IMR-90 (cell line): Measurements from ENCODE around the gene ATP1B4. TPM values are rescaled to one million over a fixed set of nuclear protein-coding genes. Genes with fewer than 3 reads are reported as not detected.

Source experiments
- ATAC-seq: fragments of 200-7000 bp; cut with Tn5 transposase; 2 replicates; pipeline ENCODE4 v1.9.1; 2020; ENCODE audit warnings: low read depth, mild to moderate bottlenecking, moderate library complexity
- BruUV-seq: library from RNA; stranded (reverse); fragments of 400-500 nt; replicated peaks from 2 replicates; lab custom pipeline; 2021; lab: Mats Ljungman, UMichigan
- CTCF ChIA-PET: fragments of 300-600 bp; formaldehyde crosslinking; extraction: SDS; loops from one replicate; lab custom pipeline; 2021; ENCODE audit warnings: antibody characterized with exemption; lab: Yijun Ruan, JAX
- POLR2A ChIA-PET: fragments of 300-600 bp; sonication (Branson Sonifier 250); formaldehyde crosslinking; loops from one replicate; lab custom pipeline; 2022; ENCODE audit warnings: antibody characterized with exemption; ENCODE audit not compliant: unreplicated experiment; lab: Charles Lee
- DNase-seq: peaks from one replicate; pipeline ENCODE4 v3.0.0; 2013
- H2AFZ ChIP-seq: replicated peaks from 2 replicates; pipeline ENCODE3; 2013; ENCODE audit warnings: low read length, mild to moderate bottlenecking; ENCODE audit not compliant: poor library complexity
- H2AK5ac ChIP-seq: 2 replicates; pipeline ENCODE4 v1.6.1; 2013; ENCODE audit warnings: low read depth, low read length, inconsistent platforms
- H2AK9ac ChIP-seq: replicated peaks from 2 replicates; pipeline ENCODE3; 2013; ENCODE audit warnings: mild to moderate bottlenecking, low read depth, low read length, moderate library complexity; ENCODE audit not compliant: poor library complexity
- H2BK120ac ChIP-seq: 2 replicates; pipeline ENCODE4 v1.6.1; 2013; ENCODE audit warnings: low read depth, low read length, inconsistent platforms
- H2BK15ac ChIP-seq: 3 replicates; pipeline ENCODE4 v1.6.1; 2013; ENCODE audit warnings: low read depth, low read length, inconsistent platforms
- H2BK20ac ChIP-seq: 2 replicates; pipeline ENCODE4 v1.6.1; 2013; ENCODE audit warnings: low read depth, mild to moderate bottlenecking, inconsistent platforms, low read length, moderate library complexity
- H2BK5ac ChIP-seq: 2 replicates; pipeline ENCODE4 v1.6.1; 2013; ENCODE audit warnings: mild to moderate bottlenecking, low read depth, low read length, inconsistent platforms; ENCODE audit not compliant: poor library complexity, severe bottlenecking
- H3K14ac ChIP-seq: replicated peaks from 2 replicates; pipeline ENCODE4 v1.6.1; 2013; ENCODE audit warnings: low read depth, low read length, inconsistent platforms
- H3K18ac ChIP-seq: 2 replicates; pipeline ENCODE4 v1.6.1; 2013; ENCODE audit warnings: low read depth, low read length, control low read depth
- H3K23ac ChIP-seq: 2 replicates; pipeline ENCODE4 v1.6.1; 2013; ENCODE audit warnings: low read depth, low read length, inconsistent platforms
- H3K27ac ChIP-seq: 2 replicates; pipeline ENCODE4 v1.5.1; 2013; ENCODE audit warnings: mild to moderate bottlenecking, control low read depth, low read length; ENCODE audit not compliant: insufficient read depth
- H3K27me3 ChIP-seq: 2 replicates; pipeline ENCODE4 v1.6.1; 2013; ENCODE audit warnings: low read length; ENCODE audit not compliant: control insufficient read depth, insufficient read depth
- H3K36me3 ChIP-seq: 2 replicates; pipeline ENCODE4 v1.6.1; 2013; ENCODE audit warnings: low read length, mixed read lengths; ENCODE audit not compliant: control insufficient read depth, insufficient read depth
- H3K4ac ChIP-seq: 2 replicates; pipeline ENCODE4 v1.6.1; 2013; ENCODE audit warnings: low read depth, low read length, inconsistent platforms
- H3K4me1 ChIP-seq: 2 replicates; pipeline ENCODE4 v1.6.1; 2013; ENCODE audit warnings: low read length, mixed read lengths; ENCODE audit not compliant: control insufficient read depth, insufficient read depth
- H3K4me2 ChIP-seq: 2 replicates; pipeline ENCODE4 v1.6.1; 2013; ENCODE audit warnings: low read depth, mild to moderate bottlenecking, control low read depth, low read length, moderate library complexity
- H3K4me3 ChIP-seq: 2 replicates; pipeline ENCODE4 v1.5.1; 2013; ENCODE audit warnings: low read depth, mild to moderate bottlenecking, control low read depth, low read length, moderate library complexity; ENCODE audit not compliant: insufficient read depth
- H3K56ac ChIP-seq: 2 replicates; pipeline ENCODE4 v1.6.1; 2013; ENCODE audit warnings: low read length, inconsistent platforms; ENCODE audit not compliant: insufficient read depth; ENCODE audit errors: extremely low read depth
- H3K79me1 ChIP-seq, 2 experiments: 2 replicates each; pipeline ENCODE4 v1.6.1; 2013; ENCODE audit warnings: low read length in 2 of 2, inconsistent platforms in 1 of 2, low read depth in 1 of 2
- H3K9ac ChIP-seq: 2 replicates; pipeline ENCODE4 v1.6.1; 2013; ENCODE audit warnings: low read depth, low read length, control low read depth
- H3K9me1 ChIP-seq: 2 replicates; pipeline ENCODE4 v1.6.1; 2013; ENCODE audit warnings: low read length, inconsistent platforms; ENCODE audit not compliant: insufficient read depth
- H3K9me3 ChIP-seq: 2 replicates; pipeline ENCODE4 v1.6.1; 2013; ENCODE audit warnings: low read length; ENCODE audit not compliant: control insufficient read depth, insufficient read depth
- H4K20me1 ChIP-seq: 2 replicates; pipeline ENCODE4 v1.6.1; 2013; ENCODE audit warnings: low read length, inconsistent platforms; ENCODE audit not compliant: insufficient read depth
- H4K5ac ChIP-seq: 2 replicates; pipeline ENCODE4 v1.6.1; 2013; ENCODE audit warnings: mild to moderate bottlenecking, low read depth, low read length, control low read depth
- H4K8ac ChIP-seq, 2 experiments: 2 replicates each; pipeline ENCODE4 v1.6.1; 2013; ENCODE audit warnings: low read depth in 2 of 2, low read length in 2 of 2, control low read depth in 1 of 2, inconsistent platforms in 1 of 2
- H4K91ac ChIP-seq: 2 replicates; pipeline ENCODE4 v1.6.1; 2013; ENCODE audit warnings: low read depth, low read length, inconsistent platforms; ENCODE audit not compliant: insufficient read depth
- CHD1 ChIP-seq: IDR thresholded peaks from 2 replicates; pipeline ENCODE4 v1.6.1; 2012; ENCODE audit warnings: low read depth, low read length, improper control_type of control experiment
- RAD21 ChIP-seq: IDR thresholded peaks from 2 replicates; pipeline ENCODE4 v1.6.1; 2012; ENCODE audit warnings: low read length, improper control_type of control experiment
- RCOR1 ChIP-seq: IDR thresholded peaks from 2 replicates; pipeline ENCODE4 v1.6.1; 2012; ENCODE audit warnings: mild to moderate bottlenecking, low read length, improper control_type of control experiment; ENCODE audit not compliant: insufficient replicate concordance
- whole genome bisulfite sequencing, 2 experiments: methylation state at CpG; one replicate each; pipeline versions ENCODE4 v1.1.5 to v1.1.7; 2013; ENCODE audit warnings: missing lambda C conversion rate in 2 of 2; ENCODE audit not compliant: insufficient read length in 1 of 2; ENCODE audit errors: extremely low coverage in 2 of 2; 5-methylcytosine and 5-hydroxymethylcytosine counted together
- dilution Hi-C: fragments of 300-500 bp; cut with HindIII; formaldehyde crosslinking; loops from one replicate; pipeline ENCODE4 v1.14.3; 2018; ENCODE audit warnings: low sequenced_read_pairs; ENCODE audit not compliant: unreplicated experiment
- in situ Hi-C: fragments of 300-500 bp; cut with MboI; formaldehyde crosslinking; loops from 3 replicates; pipeline ENCODE4 v1.14.3; 2019; ENCODE audit warnings: low sequenced_read_pairs, inconsistent platforms, mixed read lengths
- intact Hi-C: fragments of 100-400 bp; cut with micrococcal nuclease; formaldehyde crosslinking; loops from 2 replicates; pipeline ENCODE4 v1.10.0; 2022
- polyA plus RNA-seq, 3 experiments: library from polyadenylated mRNA; depleted of rRNA; stranded (reverse); fragments of >200 nt; gene quantifications; 2 replicates each; pipeline ENCODE4 v1.2.3, GENCODE V29; 2012; ENCODE audit warnings: low replicate concordance in 1 of 3
- total RNA-seq: library from RNA; depleted of rRNA; stranded (reverse); fragments of >200 nt; gene quantifications from 2 replicates; pipeline ENCODE4 v1.2.3, GENCODE V29; 2012

ATP1B4 gene
- total and polyA plus RNA-seq, 2 of the 4 experiments (the other 2 are of a cell fraction) = not detected

DNA sequence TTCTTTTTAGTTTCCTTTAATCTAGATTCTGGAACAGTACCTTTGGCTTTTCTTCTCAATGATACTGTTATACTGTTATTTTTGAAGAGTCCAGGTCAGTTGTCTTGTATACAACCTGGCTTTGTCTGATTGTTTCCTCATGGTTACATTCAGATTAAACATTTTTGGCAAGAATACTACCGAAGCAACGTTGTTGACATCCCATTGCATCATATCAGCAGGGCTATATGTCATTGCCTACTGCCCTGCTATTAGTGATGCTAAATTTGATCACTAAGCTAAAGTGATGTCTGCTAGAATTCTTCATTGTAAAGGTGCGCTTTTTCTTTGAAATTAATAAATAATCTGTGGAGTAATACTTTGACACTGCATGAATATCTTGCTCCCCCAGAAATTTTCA lies 5.8 kb upstream of the ATP1B4 start:
- H3K9me1 ChIP-seq = no peaks in the 10 kb centered on the region
- ATAC-seq = no peak
- H3K79me1 ChIP-seq = no peaks in the 10 kb centered on the region
- no peak overlapping the region for H3K14ac ChIP-seq
- no peak overlapping the region for H2AK5ac ChIP-seq
- no peak overlapping the region for H3K18ac ChIP-seq
- no peak overlapping the region for H2BK20ac ChIP-seq
- no peak overlapping the region for H3K27ac ChIP-seq
- no peak overlapping the region for H3K9ac ChIP-seq
- H4K5ac ChIP-seq = no peak overlapping the region
- H2BK120ac ChIP-seq = no peak overlapping the region
- WGBS, 2 experiments = no CpG with 5 or more reads among the region's 3 CpGs
- H4K8ac ChIP-seq = no peak overlapping the region
- ChIA-PET POLR2A (no interaction called here), CTCF (no interaction called here)
- no peak overlapping the region for H3K4me2 ChIP-seq
- no peak overlapping the region for H2BK5ac ChIP-seq
- H3K27me3 ChIP-seq = peaks cover 1% of the 10 kb centered on the region; the same call in 1 of the 2 replicates
- no peak for DNase-seq
- H3K36me3 ChIP-seq = no peaks in the 10 kb centered on the region
- H4K91ac ChIP-seq = no peak overlapping the region
- H4K20me1 ChIP-seq = no peaks in the 10 kb centered on the region
- no peak overlapping the region for H3K4ac ChIP-seq
- no peak overlapping the region for H3K4me3 ChIP-seq
- H2AFZ ChIP-seq = no peak overlapping the region
- H3K4me1 ChIP-seq = no peaks in the 10 kb centered on the region
- TF ChIP-seq CHD1 (no peak), RCOR1 (no peak), RAD21 (no peak)
- in situ Hi-C loops (no loop called here), intact Hi-C loops (no loop called here), dilution Hi-C loops (no loop called here)
- no peak overlapping the region for H3K56ac ChIP-seq
- no peak overlapping the region for H2AK9ac ChIP-seq
- H3K23ac ChIP-seq = no peak overlapping the region
- no TSS peak for BruUV-seq
- no peak overlapping the region for H2BK15ac ChIP-seq
- no peaks in the 10 kb centered on the region for H3K9me3 ChIP-seq
